IMR-90 (cell line): ENCODE data around the gene DNAJB8. TPM values are rescaled to one million over a fixed set of nuclear protein-coding genes. Genes with fewer than 3 reads are reported as not detected.

Source experiments
- ATAC-seq: fragments of 200-7000 bp; cut with Tn5 transposase; 2 replicates; pipeline ENCODE4 v1.9.1; 2020; ENCODE audit warnings: low read depth, mild to moderate bottlenecking, moderate library complexity
- BruUV-seq: library from RNA; stranded (reverse); fragments of 400-500 nt; replicated peaks from 2 replicates; lab custom pipeline; 2021; lab: Mats Ljungman, UMichigan
- CTCF ChIA-PET: fragments of 300-600 bp; formaldehyde crosslinking; extraction: SDS; loops from one replicate; lab custom pipeline; 2021; ENCODE audit warnings: antibody characterized with exemption; lab: Yijun Ruan, JAX
- POLR2A ChIA-PET: fragments of 300-600 bp; sonication (Branson Sonifier 250); formaldehyde crosslinking; loops from one replicate; lab custom pipeline; 2022; ENCODE audit warnings: antibody characterized with exemption; ENCODE audit not compliant: unreplicated experiment; lab: Charles Lee
- DNase-seq: peaks from one replicate; pipeline ENCODE4 v3.0.0; 2013
- H2AFZ ChIP-seq: replicated peaks from 2 replicates; pipeline ENCODE3; 2013; ENCODE audit warnings: low read length, mild to moderate bottlenecking; ENCODE audit not compliant: poor library complexity
- H2AK5ac ChIP-seq: 2 replicates; pipeline ENCODE4 v1.6.1; 2013; ENCODE audit warnings: low read depth, low read length, inconsistent platforms
- H2AK9ac ChIP-seq: replicated peaks from 2 replicates; pipeline ENCODE3; 2013; ENCODE audit warnings: mild to moderate bottlenecking, low read depth, low read length, moderate library complexity; ENCODE audit not compliant: poor library complexity
- H2BK120ac ChIP-seq: 2 replicates; pipeline ENCODE4 v1.6.1; 2013; ENCODE audit warnings: low read depth, low read length, inconsistent platforms
- H2BK15ac ChIP-seq: 3 replicates; pipeline ENCODE4 v1.6.1; 2013; ENCODE audit warnings: low read depth, low read length, inconsistent platforms
- H2BK20ac ChIP-seq: 2 replicates; pipeline ENCODE4 v1.6.1; 2013; ENCODE audit warnings: low read depth, mild to moderate bottlenecking, inconsistent platforms, low read length, moderate library complexity
- H2BK5ac ChIP-seq: 2 replicates; pipeline ENCODE4 v1.6.1; 2013; ENCODE audit warnings: mild to moderate bottlenecking, low read depth, low read length, inconsistent platforms; ENCODE audit not compliant: poor library complexity, severe bottlenecking
- H3K14ac ChIP-seq: replicated peaks from 2 replicates; pipeline ENCODE4 v1.6.1; 2013; ENCODE audit warnings: low read depth, low read length, inconsistent platforms
- H3K18ac ChIP-seq: 2 replicates; pipeline ENCODE4 v1.6.1; 2013; ENCODE audit warnings: low read depth, low read length, control low read depth
- H3K23ac ChIP-seq: 2 replicates; pipeline ENCODE4 v1.6.1; 2013; ENCODE audit warnings: low read depth, low read length, inconsistent platforms
- H3K27ac ChIP-seq: 2 replicates; pipeline ENCODE4 v1.5.1; 2013; ENCODE audit warnings: mild to moderate bottlenecking, control low read depth, low read length; ENCODE audit not compliant: insufficient read depth
- H3K27me3 ChIP-seq: 2 replicates; pipeline ENCODE4 v1.6.1; 2013; ENCODE audit warnings: low read length; ENCODE audit not compliant: control insufficient read depth, insufficient read depth
- H3K36me3 ChIP-seq: 2 replicates; pipeline ENCODE4 v1.6.1; 2013; ENCODE audit warnings: low read length, mixed read lengths; ENCODE audit not compliant: control insufficient read depth, insufficient read depth
- H3K4ac ChIP-seq: 2 replicates; pipeline ENCODE4 v1.6.1; 2013; ENCODE audit warnings: low read depth, low read length, inconsistent platforms
- H3K4me1 ChIP-seq: 2 replicates; pipeline ENCODE4 v1.6.1; 2013; ENCODE audit warnings: low read length, mixed read lengths; ENCODE audit not compliant: control insufficient read depth, insufficient read depth
- H3K4me2 ChIP-seq: 2 replicates; pipeline ENCODE4 v1.6.1; 2013; ENCODE audit warnings: low read depth, mild to moderate bottlenecking, control low read depth, low read length, moderate library complexity
- H3K4me3 ChIP-seq: 2 replicates; pipeline ENCODE4 v1.5.1; 2013; ENCODE audit warnings: low read depth, mild to moderate bottlenecking, control low read depth, low read length, moderate library complexity; ENCODE audit not compliant: insufficient read depth
- H3K56ac ChIP-seq: 2 replicates; pipeline ENCODE4 v1.6.1; 2013; ENCODE audit warnings: low read length, inconsistent platforms; ENCODE audit not compliant: insufficient read depth; ENCODE audit errors: extremely low read depth
- H3K79me1 ChIP-seq, 2 experiments: 2 replicates each; pipeline ENCODE4 v1.6.1; 2013; ENCODE audit warnings: low read length in 2 of 2, inconsistent platforms in 1 of 2, low read depth in 1 of 2
- H3K9ac ChIP-seq: 2 replicates; pipeline ENCODE4 v1.6.1; 2013; ENCODE audit warnings: low read depth, low read length, control low read depth
- H3K9me1 ChIP-seq: 2 replicates; pipeline ENCODE4 v1.6.1; 2013; ENCODE audit warnings: low read length, inconsistent platforms; ENCODE audit not compliant: insufficient read depth
- H3K9me3 ChIP-seq: 2 replicates; pipeline ENCODE4 v1.6.1; 2013; ENCODE audit warnings: low read length; ENCODE audit not compliant: control insufficient read depth, insufficient read depth
- H4K20me1 ChIP-seq: 2 replicates; pipeline ENCODE4 v1.6.1; 2013; ENCODE audit warnings: low read length, inconsistent platforms; ENCODE audit not compliant: insufficient read depth
- H4K5ac ChIP-seq: 2 replicates; pipeline ENCODE4 v1.6.1; 2013; ENCODE audit warnings: mild to moderate bottlenecking, low read depth, low read length, control low read depth
- H4K8ac ChIP-seq, 2 experiments: 2 replicates each; pipeline ENCODE4 v1.6.1; 2013; ENCODE audit warnings: low read depth in 2 of 2, low read length in 2 of 2, control low read depth in 1 of 2, inconsistent platforms in 1 of 2
- H4K91ac ChIP-seq: 2 replicates; pipeline ENCODE4 v1.6.1; 2013; ENCODE audit warnings: low read depth, low read length, inconsistent platforms; ENCODE audit not compliant: insufficient read depth
- CHD1 ChIP-seq: IDR thresholded peaks from 2 replicates; pipeline ENCODE4 v1.6.1; 2012; ENCODE audit warnings: low read depth, low read length, improper control_type of control experiment
- FOS ChIP-seq: fragments of 150-350 bp; IDR thresholded peaks from 2 replicates; pipeline ENCODE4 v1.6.1; 2016; ENCODE audit warnings: low read depth, low read length
- MXI1 ChIP-seq: IDR thresholded peaks from 2 replicates; pipeline ENCODE4 v1.6.1; 2012; ENCODE audit warnings: low read depth, mild to moderate bottlenecking, low read length, moderate library complexity, borderline replicate concordance
- NFE2L2 ChIP-seq: fragments of 150-350 bp; IDR thresholded peaks from 2 replicates; pipeline ENCODE4 v1.6.1; 2016; ENCODE audit warnings: low read depth, mild to moderate bottlenecking, low read length
- POLR2A ChIP-seq: IDR thresholded peaks from 2 replicates; pipeline ENCODE4 v1.6.1; 2012; ENCODE audit warnings: mild to moderate bottlenecking, low read depth, low read length
- RAD21 ChIP-seq: IDR thresholded peaks from 2 replicates; pipeline ENCODE4 v1.6.1; 2012; ENCODE audit warnings: low read length, improper control_type of control experiment
- RCOR1 ChIP-seq: IDR thresholded peaks from 2 replicates; pipeline ENCODE4 v1.6.1; 2012; ENCODE audit warnings: mild to moderate bottlenecking, low read length, improper control_type of control experiment; ENCODE audit not compliant: insufficient replicate concordance
- RFX5 ChIP-seq: IDR thresholded peaks from 2 replicates; pipeline ENCODE4 v1.8.0; 2012; ENCODE audit warnings: low read depth, mild to moderate bottlenecking, low read length, moderate library complexity
- SMC3 ChIP-seq: fragments of 150-350 bp; IDR thresholded peaks from 2 replicates; pipeline ENCODE4 v1.6.1; 2016; ENCODE audit warnings: low read depth, mild to moderate bottlenecking, antibody characterized with exemption, low read length, moderate library complexity
- WGBS, 2 experiments: methylation state at CpG; one replicate each; pipeline versions ENCODE4 v1.1.5 to v1.1.7; 2013; ENCODE audit warnings: missing lambda C conversion rate in 2 of 2; ENCODE audit not compliant: insufficient read length in 1 of 2; ENCODE audit errors: extremely low coverage in 2 of 2; 5-methylcytosine and 5-hydroxymethylcytosine counted together
- dilution Hi-C: fragments of 300-500 bp; cut with HindIII; formaldehyde crosslinking; loops from one replicate; pipeline ENCODE4 v1.14.3; 2018; ENCODE audit warnings: low sequenced_read_pairs; ENCODE audit not compliant: unreplicated experiment
- in situ Hi-C: fragments of 300-500 bp; cut with MboI; formaldehyde crosslinking; loops from 3 replicates; pipeline ENCODE4 v1.14.3; 2019; ENCODE audit warnings: low sequenced_read_pairs, inconsistent platforms, mixed read lengths
- intact Hi-C: fragments of 100-400 bp; cut with micrococcal nuclease; formaldehyde crosslinking; loops from 2 replicates; pipeline ENCODE4 v1.10.0; 2022
- polyA plus RNA-seq, 3 experiments: library from polyadenylated mRNA; depleted of rRNA; stranded (reverse); fragments of >200 nt; gene quantifications; 2 replicates each; pipeline ENCODE4 v1.2.3, GENCODE V29; 2012; ENCODE audit warnings: low replicate concordance in 1 of 3
- total RNA-seq: library from RNA; depleted of rRNA; stranded (reverse); fragments of >200 nt; gene quantifications from 2 replicates; pipeline ENCODE4 v1.2.3, GENCODE V29; 2012
- TF ChIP-seq, protein P1 (sequence below): conservative IDR thresholded peaks from 2 replicates; pipeline ENCODE4 v1.5.1; 2012; ENCODE audit warnings: mild to moderate bottlenecking, low read depth, low read length, improper control_type of control experiment
- TF ChIP-seq, protein P2 (sequence below): fragments of 150-350 bp; IDR thresholded peaks from 2 replicates; pipeline ENCODE4 v1.6.1; 2016; ENCODE audit warnings: low read depth, mild to moderate bottlenecking, low read length, moderate library complexity, borderline replicate concordance

DNAJB8 gene
- total and polyA plus RNA-seq, 2 of the 4 experiments (the other 2 are of a cell fraction) = not detected

DNA sequence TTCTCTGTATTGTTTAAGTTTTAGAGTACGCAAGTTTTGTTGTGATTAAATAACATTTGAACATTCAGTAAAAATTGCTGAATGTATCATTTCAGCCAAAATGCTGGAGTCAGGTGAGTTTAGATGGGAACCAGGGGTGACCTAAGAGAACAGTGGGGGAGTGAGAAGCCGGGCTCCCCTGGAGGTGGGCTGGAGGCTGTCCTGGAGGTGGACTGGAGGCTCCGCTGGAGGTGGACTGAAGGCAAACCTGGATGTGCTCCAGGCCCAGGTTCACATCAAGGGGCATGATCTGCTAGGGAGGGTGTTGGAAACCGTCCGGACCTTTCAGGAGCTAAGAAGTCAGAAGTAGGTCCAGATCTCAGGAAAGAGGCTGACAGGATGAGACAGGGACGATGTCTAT, 23.7 kb downstream of the DNAJB8 start:
- no peak for ATAC-seq
- POLR2A ChIA-PET = no interaction called here

More for the DNA sequence above, 23.7 kb downstream of the DNAJB8 start:
- Histone ChIP-seq H3K4me1 (no peaks in the 10 kb centered on the region), H2BK5ac (no peak overlapping the region), H3K79me1 (no peaks in the 10 kb centered on the region), H2BK120ac (no peak overlapping the region), H2AFZ (no peak overlapping the region), H3K36me3 (no peaks in the 10 kb centered on the region), H4K5ac (no peak overlapping the region), H3K56ac (no peak overlapping the region), H3K27me3 (peaks cover 53% of the 10 kb centered on the region), H2BK15ac (no peak overlapping the region), H2BK20ac (no peak overlapping the region), H3K4me2 (no peak overlapping the region), H4K91ac (no peak overlapping the region), H3K4ac (no peak overlapping the region), H3K9me1 (0 out of 2 replicates have a peak, but pooled peaks cover 4% of the 10 kb centered on the region), H3K23ac (no peak overlapping the region), H3K9me3 (no peaks in the 10 kb centered on the region), H2AK5ac (no peak overlapping the region), H3K14ac (no peak overlapping the region), H2AK9ac (no peak overlapping the region), H3K18ac (no peak overlapping the region), H3K27ac (no peak overlapping the region), H3K4me3 (no peak overlapping the region), H4K20me1 (no peaks in the 10 kb centered on the region), H4K8ac (no peak overlapping the region), H3K9ac (no peak overlapping the region)
- BruUV-seq = no TSS peak
- TF ChIP-seq SMC3 (no peak), FOS (no peak), NFE2L2 (no peak), POLR2A (no peak), RAD21 (no peak), RFX5 (no peak), MXI1 (no peak), CHD1 (no peak), RCOR1 (no peak)
- TF ChIP-seq, protein P1, sequence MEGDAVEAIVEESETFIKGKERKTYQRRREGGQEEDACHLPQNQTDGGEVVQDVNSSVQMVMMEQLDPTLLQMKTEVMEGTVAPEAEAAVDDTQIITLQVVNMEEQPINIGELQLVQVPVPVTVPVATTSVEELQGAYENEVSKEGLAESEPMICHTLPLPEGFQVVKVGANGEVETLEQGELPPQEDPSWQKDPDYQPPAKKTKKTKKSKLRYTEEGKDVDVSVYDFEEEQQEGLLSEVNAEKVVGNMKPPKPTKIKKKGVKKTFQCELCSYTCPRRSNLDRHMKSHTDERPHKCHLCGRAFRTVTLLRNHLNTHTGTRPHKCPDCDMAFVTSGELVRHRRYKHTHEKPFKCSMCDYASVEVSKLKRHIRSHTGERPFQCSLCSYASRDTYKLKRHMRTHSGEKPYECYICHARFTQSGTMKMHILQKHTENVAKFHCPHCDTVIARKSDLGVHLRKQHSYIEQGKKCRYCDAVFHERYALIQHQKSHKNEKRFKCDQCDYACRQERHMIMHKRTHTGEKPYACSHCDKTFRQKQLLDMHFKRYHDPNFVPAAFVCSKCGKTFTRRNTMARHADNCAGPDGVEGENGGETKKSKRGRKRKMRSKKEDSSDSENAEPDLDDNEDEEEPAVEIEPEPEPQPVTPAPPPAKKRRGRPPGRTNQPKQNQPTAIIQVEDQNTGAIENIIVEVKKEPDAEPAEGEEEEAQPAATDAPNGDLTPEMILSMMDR = no peak
- TF ChIP-seq, protein P2, sequence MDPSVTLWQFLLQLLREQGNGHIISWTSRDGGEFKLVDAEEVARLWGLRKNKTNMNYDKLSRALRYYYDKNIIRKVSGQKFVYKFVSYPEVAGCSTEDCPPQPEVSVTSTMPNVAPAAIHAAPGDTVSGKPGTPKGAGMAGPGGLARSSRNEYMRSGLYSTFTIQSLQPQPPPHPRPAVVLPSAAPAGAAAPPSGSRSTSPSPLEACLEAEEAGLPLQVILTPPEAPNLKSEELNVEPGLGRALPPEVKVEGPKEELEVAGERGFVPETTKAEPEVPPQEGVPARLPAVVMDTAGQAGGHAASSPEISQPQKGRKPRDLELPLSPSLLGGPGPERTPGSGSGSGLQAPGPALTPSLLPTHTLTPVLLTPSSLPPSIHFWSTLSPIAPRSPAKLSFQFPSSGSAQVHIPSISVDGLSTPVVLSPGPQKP = no peak
- dilution Hi-C loops = no loop called here
- CTCF ChIA-PET = no interaction called here
- DNase-seq = no peak
- 90% methylated on average over 2 of the region's 6 CpGs; no CpG with 5 or more reads in 1 of the 2 experiments for WGBS, 2 experiments
- intact Hi-C loops = no loop called here
- in situ Hi-C loops = no loop called here
